Activated CD4-positive, alpha-beta T cell treated with anti-CD3 and anti-CD28 coated beads for 1 hour (primary cell): ENCODE measurements around the gene KMT2E.
"Not testable (repeated sequence)": the region's sequence is repeated elsewhere in the genome, so short reads cannot be mapped to it uniquely, and the experiment has no call there.

Source experiments
- DNase-seq: peaks from one replicate; pipeline ENCODE4 v3.0.0-alpha.2; 2020

KMT2E gene

DNA sequence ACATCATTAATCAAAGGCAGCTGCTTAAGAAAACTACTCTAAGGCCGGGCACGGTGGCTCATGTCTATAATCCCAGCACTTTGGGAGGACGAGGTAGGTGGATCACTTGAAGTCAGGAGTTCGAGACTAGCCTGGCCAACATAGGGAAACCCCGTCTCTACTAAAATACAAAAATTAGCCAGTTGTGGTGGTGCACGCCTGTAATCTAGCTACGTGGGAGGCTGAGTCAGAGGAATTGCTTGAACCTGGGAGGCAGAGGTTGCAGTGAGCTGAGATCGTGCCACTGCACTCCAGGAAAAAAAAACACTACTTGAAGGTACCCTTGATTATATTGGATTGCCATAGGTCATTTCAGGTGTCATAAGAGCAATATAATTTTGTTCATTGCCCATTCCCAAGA is 14.9 kb downstream of the KMT2E start:
- not testable (repeated sequence) for DNase-seq

DNA sequence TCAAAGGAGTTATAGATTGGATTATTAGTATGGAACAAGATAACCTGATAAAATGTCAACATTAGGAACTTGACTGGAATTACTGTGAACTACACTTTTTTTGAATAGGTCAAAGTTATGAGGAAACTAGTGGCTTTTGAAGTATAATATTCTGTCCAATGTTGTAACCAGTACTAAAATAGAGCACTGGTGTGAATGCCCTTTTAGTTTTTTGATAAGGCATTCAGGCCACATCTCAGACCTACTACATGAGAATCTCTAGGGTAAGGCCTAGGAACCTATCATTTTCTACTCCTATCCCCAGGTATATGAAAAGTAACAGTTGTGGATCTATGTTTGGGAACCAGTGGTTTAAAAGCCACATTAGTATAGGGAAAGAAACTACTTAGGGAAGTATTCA is 16.4 kb downstream of the KMT2E start:
- no peak for DNase-seq

DNA sequence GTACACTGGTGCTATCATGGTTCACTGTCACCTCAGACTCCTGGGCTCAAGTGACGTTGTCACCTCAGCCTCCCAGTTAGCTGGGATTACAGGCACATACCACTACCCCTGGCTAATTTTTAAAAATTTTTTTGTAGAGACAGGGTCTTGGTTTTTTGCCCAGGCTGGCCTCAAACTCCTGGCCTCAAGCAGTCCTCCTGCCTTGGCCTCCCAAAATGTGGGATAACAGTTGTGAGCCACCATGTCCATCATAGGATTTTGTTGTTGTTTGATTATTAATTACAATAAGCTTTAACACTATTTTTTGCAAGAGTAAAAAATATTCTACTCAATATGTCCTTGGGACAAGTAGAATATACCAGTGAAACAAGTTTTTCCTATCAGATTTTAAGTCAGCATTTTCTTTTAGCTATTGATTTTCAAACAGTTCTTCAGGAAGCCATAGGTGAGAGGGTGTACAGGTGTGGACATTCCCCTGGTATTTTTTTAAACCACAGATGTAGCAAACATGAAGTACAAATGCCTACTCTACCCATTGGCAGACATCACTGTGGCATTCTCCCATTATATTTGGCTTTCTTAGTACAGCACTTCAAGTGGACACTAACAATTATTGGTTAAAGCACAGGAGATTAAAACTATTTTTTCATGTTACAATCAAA is 18.7 kb downstream of the KMT2E start:
- no peak for DNase-seq

DNA sequence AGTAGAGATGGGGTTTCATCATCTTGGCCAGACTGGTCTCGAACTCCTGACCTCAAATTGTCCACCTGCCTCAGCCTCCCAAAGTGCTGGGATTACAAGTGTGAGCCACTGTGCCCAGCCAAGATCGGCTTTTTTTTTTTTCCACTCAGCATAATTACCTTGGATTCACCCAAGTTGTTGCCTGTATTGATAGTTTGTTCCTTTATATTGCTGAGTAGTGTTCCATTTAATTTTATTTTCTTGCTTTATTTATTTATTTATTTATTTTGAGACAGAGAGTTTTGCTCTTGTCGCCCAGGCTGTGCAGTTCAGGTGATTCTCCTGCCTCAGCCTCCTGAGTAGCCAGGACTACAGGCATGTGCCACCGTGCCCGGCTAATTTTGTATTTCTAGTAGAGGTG is 21.3 kb downstream of the KMT2E start:
- DNase-seq: no peak

DNA sequence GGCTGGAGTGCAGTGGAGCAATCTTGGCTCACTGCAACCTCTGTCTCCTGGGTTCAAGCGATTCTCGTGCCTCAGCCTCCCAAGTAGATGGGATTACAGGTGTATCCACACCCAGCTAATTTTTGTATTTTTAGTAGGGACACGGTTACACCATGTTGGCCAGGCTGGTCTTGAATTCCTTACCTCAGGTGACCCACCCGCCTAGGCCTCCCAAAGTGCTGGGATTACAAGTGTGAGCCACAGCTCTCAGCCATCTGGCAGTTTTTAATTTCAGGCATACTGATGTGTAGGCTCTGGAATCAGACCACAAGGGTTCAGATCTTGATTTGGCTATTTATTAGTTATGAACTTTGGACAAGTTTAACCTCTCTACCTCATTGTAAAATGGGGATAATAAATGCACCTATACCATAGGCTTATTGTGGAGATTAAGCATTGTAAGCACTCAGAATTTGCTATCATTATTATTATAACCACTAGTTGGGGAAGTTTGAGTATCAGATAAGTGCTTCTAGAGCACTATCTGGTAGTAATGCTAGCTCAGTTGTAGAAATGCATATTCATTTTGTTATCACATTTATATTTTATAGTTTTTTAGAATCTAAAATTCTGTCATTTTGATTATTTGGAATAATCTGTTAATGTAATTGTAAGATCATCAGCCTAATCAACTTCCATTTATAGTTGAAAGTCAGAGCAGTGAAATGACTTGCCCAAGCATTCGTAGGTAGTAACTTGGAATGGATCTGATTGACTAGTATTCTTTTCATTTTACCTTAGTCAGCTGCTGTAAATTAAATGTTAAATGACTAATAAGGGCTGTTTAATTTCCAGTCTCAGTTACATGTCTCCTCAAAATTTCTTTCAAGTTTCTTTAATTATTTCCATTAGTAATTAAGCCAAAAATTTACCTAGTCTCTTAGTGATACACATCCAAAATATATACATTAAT is 22.5 kb downstream of the KMT2E start:
- no peak for DNase-seq

DNA sequence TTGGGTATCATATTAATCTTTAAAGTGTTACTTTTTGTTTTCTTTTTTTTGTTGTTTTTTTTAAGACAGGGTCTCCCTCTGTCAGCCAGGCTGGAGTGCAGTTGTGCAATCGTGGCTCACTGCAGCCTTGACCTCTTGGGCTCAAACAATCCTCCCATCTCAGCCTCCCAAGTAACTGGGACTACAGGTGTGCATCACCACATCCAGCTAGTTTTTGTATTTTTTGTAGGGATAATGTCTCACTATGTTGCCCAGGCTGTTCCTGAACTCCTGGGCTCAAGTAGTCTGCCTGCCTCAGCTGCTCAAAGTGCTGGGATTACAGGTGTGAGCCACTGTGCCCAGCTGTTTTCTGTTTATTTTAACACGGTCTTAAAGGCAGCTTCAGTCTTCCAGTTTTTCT is 23.3 kb downstream of the KMT2E start:
- DNase-seq: no peak

DNA sequence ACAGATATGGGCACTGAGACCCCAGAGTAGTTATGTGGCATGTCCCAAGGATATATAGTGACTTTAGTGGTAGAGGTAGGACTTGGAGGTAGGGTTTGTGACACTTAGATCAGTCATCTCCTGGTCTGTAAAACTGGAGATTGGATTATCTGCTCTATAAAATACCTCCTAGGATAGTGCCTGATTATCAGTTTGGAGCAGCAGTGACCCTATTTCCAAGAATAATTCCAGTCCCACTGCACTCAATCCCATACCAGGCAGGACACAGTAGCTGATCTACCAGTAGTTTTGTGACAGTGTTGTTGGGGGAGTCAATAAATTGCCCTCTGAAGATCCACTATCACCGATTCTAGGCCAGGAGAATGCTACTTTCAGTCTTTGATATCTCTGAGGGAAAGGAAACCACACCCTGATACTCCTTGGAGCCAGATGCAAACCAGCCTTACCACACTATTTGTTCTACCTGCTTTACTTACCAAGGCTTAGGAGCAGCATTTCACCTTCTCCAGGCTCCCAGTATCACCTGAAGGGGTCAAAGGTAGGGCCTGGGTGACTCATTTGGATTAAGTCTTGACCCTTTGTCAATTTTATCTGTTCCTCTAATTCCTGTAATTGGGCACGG is 30.6 kb downstream of the KMT2E start:
- no peak for DNase-seq

DNA sequence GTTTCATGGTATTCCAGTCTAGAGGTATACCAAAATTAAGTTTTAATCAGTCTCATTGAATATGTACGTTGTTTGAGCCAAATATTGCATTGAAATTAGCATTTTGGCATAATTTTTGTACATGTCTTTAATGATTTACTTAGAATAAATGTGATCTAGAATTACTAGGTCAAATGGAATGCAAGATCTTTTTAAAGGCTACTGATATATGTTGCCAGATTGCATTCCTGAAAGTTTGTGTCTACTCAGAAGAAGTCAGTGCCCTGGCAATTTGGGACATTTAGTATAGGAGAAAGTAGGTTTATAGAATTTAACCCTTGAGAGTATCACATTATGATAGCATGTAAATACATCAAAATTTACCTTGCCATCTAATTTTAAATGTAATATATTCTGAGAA is 32.4 kb downstream of the KMT2E start:
- DNase-seq: no peak

DNA sequence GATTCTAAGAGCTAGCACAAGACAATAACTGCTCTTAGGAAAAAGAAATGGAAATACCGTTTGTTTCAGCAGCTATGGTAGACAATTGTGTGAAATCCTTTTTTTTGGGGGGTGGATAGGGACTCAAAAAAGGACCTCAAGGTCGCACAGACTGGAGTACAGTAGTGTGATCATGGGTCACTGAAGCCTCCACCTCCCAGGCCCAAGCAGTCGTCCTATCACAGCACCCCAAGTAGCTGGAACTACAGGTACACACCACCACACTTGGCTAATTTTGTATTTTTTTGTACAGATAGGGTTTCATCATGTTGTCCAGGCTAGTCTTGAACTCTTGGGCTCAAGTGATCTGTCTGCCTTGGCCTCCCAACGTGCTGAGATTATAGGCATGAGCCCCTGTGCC is 33.9 kb downstream of the KMT2E start:
- DNase-seq: no peak

DNA sequence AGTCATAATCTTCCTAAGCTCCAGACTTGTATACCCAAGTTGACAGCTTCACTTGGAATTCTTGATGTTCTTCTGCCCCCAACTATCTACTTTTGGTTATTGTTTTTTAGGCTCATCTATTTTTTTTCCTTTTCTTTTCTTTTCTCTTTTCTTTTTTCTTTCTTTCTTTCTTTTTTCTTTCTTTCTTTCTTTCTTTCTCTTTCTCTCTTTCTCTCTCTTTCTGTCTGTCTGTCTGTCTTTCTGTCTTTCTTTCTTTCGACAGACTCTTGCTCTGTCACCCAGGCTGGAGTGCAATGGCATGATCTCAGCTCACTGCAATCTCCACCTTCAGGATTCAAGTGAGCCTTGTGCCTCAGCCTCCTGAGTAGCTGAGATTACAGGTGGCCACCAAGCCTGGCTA is 36.5 kb downstream of the KMT2E start:
- DNase-seq: no peak

DNA sequence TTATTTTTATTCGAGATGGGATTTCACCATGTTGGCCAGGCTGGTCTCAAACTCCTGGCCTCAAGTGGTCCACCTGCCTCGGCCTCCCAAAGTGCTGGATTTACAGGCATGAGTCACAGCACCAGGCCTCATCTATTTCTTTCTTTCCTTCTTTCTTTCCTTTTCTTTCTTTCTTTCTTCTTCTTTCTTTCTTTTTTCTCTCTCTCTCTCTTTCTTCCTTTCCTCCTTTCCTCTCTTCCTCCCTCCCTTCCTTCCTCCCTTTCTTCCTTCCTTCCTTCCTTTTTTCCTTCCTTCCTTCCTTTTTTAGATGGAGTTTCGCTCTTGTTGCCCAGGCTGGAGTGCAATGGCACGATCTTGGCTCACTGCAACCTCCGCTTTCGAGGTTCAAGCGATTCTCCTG is 36.9 kb downstream of the KMT2E start:
- not testable (repeated sequence) for DNase-seq

DNA sequence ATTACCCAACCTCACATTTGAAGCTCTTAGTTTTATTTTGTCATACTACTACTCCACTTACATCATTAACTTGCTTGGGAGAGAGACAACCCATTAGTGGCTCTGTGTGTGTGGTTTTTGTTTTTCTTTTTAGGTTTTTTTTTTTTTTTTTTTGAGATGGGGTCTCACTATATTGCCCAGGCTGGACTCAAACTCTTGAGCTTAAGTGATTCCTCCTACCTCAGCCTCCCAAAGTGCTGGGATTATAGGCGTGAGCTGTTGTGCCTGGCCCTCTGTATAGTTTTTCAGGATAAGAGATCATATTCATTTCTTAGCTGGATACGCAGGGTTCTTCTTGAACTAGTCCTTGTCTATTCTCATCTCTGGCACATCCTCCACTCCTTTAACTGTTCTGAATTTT is 41.1 kb downstream of the KMT2E start:
- no peak for DNase-seq

DNA sequence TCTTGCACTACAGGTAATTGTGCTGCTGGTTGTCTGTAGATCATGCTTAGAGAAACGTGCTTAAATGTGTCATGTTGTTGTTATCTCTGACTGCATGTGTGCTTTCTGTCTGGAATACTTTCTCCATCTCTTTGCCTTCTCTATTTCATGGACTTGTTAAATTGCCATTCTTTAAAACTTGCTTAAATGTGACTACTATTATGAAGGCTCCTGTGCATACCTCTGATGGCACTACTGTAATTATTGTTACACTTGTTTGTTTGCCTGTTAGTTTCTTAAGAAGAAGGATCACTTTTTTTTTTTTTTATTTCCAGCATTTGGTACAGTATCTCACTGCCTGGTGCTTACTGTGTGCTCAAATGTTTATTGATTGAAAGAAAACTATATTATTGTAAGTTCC is 41.6 kb downstream of the KMT2E start:
- no peak for DNase-seq

DNA sequence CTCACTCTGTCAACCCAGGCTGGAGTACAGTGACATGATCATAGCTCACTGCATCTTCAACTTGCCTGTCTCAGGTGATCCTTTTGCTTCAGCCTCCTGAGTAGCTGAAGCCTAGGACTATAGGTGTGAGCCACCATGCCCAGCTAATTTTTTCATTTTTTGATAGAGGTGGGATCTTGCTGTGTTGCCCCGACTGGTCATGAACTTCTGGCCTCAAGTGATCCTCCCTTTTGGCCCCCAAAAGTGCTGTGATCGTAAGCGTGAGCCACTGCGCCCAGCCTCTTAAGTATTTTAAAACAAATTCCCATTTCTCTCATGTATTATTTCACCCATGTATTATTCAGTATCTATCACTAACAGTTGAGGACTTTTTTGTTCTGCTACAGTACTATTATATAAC is 43.5 kb downstream of the KMT2E start:
- no peak for DNase-seq

DNA sequence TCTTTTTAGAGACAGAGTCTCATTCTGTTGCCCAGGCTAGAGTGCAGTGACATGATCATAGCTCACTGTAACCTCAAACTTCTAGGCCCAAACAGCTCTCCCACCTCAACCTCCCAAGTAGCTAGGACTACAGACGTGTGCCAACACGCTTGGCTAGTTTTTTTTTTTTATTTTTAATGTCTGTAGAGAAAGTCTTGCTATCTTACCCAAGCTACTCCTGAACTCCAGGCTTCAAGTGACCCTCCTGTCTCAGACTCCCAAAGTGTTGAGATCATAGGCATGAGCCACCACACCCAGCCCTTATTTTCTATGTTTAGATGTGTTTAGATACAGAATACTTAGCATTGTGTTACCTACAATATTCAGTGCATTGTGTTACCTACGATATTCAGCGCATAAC is 46.4 kb downstream of the KMT2E start:
- DNase-seq: no peak

DNA sequence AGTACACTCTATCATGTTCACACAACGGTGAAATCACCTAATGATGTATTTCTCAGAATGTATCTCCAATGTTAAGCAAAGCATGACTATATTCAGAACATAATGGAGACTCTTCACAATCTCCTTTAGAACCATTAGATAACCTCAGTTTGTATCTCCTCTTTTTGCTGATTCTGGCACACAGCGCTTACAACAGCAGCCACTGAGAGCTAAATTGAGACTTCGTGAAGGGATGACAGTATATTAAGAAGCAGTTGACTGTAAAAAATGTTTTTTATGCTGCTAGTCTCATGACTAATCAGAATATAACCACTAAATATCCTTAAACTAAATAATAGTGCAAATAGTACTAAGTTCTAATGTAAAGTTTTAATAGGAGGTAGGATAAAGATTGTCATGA is 46.9 kb downstream of the KMT2E start:
- no peak for DNase-seq

DNA sequence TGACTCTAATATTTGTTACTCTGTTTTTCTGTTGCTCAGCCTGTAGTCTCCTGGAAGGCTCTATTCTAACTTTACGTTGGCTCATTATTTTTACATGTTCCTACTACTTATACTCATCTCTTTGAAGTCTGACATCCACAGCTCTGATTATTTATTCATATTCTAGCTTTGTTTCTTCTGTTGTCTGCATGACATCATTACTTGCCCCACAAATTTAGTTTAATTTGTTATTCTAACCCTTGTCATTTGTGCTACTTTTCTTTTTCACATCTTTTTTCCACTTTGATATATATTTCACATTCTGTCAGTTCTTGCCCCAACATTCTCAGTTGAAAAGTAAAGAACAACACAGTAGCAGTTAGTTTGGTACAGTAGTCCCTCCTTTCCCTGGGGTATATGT is 51.1 kb downstream of the KMT2E start:
- DNase-seq: no peak

DNA sequence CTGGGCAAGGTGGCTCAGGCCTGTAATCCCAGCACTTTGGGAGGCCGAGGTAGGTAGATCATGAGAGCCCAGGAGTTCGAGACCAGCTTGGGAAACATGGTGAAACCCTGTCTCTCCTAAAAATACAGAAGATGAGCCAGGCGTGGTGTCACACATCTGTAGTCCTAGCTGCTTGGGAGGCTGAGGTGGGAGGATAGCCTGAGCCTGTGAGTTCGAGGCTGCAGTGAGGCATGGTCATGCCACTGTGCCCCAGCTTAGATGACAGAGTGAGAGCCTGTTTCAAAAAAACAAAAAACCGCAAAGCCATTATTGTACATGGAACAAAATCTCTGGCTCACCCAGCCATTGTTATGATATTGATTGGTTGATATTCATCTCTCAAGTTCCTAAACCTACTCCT is 53.7 kb downstream of the KMT2E start:
- no peak for DNase-seq

DNA sequence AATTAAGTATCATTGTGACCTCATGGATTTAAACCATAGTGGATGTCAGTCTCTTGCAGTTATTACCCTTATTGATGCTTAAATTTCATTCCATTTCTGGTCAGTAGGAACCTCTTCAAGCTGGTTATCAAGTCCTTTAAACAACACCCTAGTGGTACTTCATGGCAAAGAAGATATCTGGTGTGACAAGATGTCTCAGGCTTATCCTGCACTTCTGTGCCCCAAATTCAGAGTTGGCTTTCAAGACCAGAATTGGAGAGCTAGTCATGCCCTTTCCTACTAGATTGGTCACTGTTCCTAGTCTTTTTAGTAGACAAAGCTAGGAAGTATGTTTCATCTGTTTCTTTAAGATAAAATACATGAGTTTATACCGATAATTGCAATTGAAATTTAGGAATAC is 54.9 kb downstream of the KMT2E start:
- DNase-seq: no peak

DNA sequence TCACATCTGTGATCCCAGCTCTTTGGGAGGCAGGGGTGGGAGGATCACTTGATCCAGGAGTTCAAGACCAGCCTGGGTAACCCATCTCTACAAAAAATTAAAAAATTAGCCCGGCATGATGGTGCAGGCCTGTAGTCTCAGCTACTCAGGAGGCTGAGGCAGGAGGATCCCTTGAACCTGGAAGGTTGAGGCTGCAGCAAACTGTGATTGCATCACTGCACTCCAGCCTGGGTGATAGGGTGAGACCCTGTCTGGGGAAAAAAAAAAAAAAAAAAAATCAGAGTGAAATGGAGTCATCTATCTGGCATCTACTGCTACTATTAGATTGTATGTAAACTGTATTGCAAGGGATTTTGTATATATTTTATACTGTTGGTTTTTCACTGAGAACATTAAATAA is 59.1 kb downstream of the KMT2E start:
- no peak for DNase-seq

DNA sequence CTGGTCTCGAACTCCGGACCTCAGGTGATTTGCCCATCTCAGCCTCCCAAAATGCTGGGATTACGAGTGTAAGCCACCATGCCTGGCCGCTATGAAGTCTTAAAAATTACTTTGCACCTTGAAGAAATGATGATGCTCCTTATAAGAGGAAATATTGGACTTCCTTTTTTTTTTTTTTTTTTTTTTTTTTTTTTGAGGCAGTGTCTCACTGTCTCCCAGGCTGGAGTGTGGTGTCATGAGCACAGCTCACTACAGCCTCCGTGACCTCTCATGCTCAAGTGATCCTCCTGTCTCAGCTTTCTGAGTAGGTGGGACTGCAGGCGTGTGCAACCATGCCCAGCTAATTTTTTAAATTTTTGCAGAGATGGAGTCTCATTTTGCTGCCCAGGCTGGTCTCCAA is 65.3 kb downstream of the KMT2E start:
- no peak for DNase-seq

DNA sequence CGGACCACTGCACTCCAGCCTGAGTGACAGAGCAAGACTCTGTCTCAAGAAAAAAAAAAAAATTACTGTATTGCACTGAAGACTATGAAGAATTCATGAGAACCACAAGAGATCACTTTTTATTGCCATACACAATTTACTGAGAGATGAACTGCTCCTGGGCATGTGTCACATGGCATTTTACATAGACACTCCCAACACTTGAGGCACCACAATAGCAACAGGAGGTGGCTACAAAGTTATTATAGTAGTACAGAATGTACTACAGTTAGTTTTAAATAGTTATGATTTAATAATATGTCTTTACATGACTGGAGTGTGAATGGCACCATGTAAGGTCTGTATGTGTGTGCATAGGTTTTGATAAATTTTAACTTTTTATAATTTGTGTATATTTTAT is 70.6 kb downstream of the KMT2E start:
- DNase-seq: no peak

DNA sequence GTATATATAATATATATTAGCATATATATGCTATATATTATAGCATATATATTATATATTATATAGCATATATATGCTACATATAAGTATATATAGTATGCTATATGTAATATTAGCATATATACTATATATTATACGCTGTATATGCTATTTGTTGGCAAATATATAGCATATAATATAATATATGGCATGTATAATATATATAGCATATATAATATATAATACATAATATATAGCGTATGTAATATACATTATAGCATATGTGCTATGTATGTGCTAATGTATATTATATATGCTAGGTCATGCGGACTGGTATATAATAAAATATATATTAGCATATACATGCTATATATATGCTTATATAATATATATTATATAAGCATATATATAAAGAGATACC is 72.8 kb downstream of the KMT2E start:
- no peak for DNase-seq

DNA sequence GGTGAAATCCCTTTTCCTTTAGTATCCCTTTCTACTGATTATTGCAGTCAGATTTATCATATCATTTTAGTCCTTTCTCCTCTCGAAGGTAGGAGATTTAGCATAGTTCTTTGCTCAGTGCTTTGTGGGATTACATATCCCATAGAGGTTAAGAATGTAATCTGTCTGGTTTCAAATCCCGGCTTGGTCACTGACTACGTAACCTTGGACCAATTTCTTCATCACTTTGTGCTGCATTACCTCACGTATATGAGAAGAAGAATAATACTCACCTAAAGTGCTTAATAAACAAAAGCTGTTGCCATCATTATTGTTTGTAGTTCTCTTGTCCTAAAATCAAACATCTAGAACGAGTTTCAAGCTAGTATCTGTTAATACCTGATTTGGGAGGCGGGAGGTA is 74.0 kb downstream of the KMT2E start:
- DNase-seq: no peak
